NOMO-1 treated with dmso at 0.1 percent for 144 hours (cell line): Measurements from ENCODE around the gene BTBD7.

Experiments
- DNase-seq: peaks from one replicate; lab custom pipeline; 2025; ENCODE audit not compliant: unreplicated experiment; lab: John Stamatoyannopoulos, UW

Gene BTBD7

GRCh38 chr14:93331002-93331727, 1.7 kb downstream of the BTBD7 start:
- DNase-seq = no peak

- DNase-seq = no peak
These were observed 2.2 kb downstream of the BTBD7 start for GRCh38 chr14:93330609-93331000.

DNA sequence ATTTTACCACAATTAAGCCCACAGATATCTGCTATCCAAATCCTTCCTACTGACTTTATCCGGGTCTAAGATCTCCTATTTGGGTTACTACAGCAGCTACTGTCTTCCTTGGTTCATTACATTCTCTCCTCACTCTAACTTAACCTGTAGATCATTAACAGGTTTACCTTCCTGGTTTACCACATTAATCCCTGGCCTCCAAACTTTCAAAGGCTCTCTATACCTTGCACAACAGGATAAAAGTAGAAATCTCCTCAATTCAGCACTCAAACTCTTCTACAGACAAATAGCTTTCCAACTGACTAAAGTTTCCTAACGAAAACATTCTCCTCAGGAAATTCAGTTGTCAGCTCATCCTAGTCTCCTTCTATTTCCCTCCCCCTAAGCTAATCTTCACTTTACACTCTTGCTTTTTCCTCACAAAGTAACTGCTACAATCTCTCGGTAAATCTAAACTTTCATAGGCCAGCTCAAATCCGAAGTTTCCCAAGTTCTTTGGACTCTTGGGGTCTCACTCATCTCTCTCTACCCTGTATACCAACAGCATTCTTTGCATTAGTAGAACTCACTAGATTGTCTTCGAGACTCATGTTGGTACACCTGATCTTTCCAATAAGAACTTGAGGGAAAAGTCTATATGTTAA, 2.7 kb downstream of the BTBD7 start:
- DNase-seq = no peak

DNA sequence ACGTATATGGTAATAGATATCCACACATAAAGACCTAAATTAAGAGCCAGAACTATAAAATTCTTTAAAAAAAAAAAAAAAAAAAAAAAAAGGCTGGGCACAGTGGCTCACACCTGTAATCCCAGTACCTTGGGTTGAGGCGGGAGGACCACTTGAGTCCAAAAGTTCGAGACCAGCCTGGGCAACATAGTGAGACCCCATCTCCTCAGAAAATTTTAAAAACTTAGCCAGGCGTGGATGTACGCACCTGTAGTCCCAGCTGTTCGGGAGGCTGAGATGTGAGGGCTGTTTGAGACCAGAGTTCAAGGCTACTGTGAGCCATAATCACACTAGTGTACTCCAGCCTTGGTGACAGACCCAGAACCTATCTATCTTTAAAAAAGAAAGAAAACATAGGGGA, 4.3 kb downstream of the BTBD7 start:
- DNase-seq = no peak

GRCh38 chr14:93326196-93326595, 6.6 kb downstream of the BTBD7 start:
- DNase-seq = no peak

DNA sequence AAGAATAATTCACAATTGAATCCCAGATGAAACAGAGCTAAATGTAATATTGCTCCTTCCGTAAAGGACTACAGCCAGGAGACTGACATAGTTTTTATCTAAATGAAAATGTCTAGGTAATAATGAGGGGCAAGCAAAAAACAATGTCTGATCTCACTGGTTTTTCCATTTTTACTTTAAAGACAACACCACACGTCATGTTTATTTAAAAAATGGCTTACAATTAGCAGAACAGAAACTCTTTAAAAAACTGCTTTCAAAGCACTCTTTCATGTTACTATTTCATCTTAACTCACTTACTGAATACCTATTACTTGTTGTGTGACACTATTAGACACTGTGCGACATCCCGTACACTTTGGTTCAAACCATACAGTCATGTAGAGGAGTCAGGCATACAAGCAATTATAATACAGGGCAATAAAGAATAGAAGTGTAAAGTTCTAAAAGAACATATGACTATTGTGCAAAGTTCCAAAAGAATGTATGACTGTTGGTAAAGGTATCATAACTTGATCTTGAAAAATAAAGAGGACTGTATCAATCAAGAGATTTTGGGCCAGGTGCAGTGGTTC, 9.1 kb downstream of the BTBD7 start:
- no peak for DNase-seq

DNA sequence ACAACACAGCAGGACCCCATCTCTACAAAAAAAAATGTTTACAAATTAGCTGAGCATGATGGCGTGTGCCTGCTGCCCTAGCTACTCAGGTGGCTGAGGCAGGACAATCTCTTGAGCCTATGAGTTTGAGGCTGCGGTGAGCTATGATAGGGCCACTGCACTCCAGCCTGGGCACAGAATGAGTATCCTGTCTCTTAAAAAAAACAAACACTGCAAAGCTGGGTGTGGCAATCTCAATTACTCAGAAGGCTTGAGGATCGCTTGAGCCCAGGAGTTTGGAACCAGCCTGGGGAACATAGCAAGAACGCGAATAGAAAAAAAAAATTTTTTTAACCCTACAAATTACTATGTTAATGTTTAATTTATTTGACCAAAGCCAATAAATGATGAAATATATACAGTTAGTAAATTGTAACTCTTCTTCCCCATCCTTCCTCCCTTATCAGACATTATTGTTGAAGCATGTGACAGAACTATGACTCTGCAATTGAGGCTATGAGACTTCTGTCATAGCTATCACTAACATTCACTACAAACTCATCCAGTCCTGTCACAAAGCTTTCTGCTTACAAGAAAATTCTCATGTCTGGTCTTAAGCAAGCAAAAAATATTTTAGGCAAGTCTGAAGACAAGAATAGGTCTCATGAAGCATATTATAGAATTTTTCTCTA, 9.8 kb downstream of the BTBD7 start:
- no peak for DNase-seq

DNA sequence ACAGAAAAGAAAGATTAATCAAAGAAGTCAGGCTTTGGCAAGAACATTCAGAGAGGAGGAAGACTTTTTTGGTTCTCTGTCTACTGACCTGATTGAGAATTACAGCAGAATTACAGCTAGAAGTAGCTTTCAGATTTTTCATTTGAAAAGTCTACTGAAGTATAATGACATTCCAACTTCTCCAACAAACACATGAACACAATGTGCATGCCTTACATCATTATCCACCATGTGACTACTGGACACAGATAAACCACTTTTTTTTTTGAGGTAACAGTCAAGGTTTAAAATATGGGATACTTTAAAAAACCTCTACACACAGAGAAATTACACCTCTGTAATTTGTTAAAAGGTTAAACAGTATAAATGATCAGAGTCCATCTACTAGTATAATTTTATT, 12.3 kb downstream of the BTBD7 start:
- no peak for DNase-seq

DNA sequence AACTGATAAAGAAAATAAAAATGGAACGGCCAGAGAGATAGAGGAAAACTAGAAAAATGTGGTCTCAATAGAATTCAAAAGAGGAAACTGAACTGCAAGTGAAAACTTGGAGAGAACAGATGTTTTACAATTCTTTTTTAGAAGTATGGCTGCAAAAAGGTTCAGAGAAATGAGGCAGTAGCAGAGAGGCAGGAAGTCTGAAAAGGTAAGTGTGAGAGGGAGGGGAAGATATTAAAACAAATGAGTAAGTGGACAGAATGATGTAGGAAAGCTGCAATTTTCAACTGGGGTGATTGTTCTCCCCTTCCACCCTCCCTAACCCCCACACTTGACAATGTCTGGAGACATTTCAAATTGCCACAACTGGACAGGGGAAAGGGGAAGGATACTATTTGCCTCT, 12.9 kb downstream of the BTBD7 start:
- DNase-seq = no peak

DNA sequence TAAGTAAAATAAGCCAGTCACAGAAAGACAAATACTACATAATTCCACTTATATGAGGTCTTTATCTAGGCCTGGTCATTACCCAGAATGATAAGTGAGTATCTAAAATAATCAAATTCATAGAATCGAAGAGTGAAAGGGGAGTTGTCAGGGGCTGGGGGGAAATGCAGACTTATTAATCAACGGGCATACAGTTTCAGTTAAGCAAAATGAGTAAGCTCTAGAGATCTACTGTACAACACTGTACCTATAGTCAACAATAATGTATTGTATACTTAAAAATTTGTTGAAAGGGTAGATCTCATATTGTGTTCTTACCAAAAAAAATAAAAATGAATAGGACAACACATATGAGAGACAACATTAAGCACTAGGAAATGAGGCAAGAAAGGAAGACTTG, 13.3 kb downstream of the BTBD7 start:
- no peak for DNase-seq

DNA sequence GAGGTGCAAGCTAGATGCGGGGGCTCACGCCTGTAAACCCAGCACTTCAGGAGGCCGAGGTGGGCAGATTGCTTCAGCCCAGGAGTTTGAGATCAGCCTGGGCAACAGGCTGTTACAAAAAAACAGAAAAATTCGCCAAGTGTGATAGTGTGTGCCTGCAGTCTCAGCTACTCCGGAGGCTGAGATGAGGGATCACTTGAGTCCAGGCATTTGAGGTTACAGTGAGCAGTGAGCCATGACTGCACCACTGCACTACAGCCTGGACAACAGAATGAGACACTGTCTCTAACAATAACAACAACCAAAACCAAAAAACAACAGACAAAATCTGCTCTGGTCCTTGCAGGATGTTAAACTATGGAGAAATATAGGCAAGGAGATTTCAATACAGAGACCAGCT, 13.9 kb downstream of the BTBD7 start:
- no peak for DNase-seq

DNA sequence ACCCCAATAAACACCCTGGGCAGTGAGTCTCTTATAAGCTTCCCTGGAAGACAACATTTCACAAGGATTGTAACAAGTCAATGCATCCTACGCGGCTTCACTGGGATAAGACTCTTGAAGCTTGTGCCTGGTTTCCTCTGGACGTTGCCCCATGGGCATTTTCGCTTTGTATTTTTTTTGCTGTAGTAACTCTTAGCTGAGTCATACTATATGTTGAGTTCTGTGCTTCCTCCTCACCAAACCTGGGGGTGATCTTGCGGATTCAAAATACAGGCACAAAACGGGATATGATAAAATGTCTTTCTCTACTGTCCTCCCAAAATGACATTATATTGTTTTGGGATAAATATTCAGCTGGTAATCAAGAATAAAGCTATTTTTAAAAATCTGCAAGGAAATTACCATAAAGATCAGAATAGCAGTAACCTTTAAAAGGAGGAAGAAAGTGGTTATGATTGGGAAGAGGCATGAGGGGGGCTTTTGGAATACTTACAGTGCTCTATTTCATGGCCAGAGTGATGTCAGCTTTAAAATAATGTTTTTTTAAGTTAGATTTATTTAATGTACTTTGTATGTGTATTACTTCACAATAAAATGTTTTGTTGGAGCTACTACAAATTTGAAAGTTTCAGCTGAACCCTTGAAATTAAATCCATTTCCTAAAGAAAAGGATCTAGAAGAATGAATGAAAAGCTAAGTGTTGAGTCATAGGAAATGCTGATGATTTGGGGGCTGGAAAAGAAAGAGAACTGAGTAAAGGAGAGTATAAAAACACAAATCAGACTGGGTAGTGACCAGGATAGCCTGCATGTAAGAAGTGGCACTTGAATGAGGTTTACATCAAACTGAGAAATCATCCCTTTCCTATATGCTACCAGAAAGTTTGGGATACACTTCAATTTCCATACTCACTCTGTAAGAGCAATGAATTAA, 14.7 kb downstream of the BTBD7 start:
- peak; percentile 50 for DNase-seq

- no peak for DNase-seq
These were observed 15.5 kb downstream of the BTBD7 start for GRCh38 chr14:93317210-93317874.

DNA sequence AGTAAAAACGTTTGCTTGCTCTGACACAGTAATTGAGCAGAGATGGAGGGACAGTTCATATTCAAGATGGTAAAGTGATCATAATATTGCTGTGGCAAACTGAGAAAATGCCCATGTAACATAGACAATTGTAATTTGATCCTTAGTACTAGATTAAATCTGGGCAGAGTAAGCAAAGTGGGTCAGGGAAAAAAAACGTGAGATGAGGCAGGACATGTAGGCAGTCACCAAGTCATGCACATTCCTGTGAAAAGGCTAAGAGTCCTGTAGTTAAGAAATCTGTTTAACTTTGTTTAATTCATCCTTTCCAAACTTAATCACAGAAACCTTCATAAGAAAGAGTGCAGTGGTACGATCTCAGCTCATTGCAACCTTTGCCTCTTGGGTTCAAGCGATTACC, 16.1 kb downstream of the BTBD7 start:
- no peak for DNase-seq

GRCh38 chr14:93315575-93315974, 17.3 kb downstream of the BTBD7 start:
- DNase-seq = no peak

DNA sequence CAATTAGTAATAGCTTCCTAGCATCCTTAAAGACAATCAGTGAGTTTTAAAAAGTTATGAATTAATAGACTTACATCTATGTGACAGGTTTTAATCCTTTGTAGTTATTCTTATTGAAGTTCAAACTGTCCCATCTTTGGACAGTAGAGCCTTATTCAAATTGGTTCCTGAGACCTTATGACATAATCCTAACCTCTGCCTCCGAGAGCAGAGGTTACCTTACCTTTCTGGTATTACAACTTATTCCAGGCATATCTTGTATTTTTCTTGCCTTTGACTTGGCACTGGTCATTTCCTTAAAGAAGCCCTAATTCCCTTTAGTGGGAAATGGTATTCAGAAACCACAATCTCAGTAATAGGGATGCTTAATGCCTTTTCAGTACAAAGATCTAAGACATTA, 21.8 kb downstream of the BTBD7 start:
- no peak for DNase-seq

GRCh38 chr14:93309427-93309966, 23.3 kb downstream of the BTBD7 start:
- no peak for DNase-seq

DNA sequence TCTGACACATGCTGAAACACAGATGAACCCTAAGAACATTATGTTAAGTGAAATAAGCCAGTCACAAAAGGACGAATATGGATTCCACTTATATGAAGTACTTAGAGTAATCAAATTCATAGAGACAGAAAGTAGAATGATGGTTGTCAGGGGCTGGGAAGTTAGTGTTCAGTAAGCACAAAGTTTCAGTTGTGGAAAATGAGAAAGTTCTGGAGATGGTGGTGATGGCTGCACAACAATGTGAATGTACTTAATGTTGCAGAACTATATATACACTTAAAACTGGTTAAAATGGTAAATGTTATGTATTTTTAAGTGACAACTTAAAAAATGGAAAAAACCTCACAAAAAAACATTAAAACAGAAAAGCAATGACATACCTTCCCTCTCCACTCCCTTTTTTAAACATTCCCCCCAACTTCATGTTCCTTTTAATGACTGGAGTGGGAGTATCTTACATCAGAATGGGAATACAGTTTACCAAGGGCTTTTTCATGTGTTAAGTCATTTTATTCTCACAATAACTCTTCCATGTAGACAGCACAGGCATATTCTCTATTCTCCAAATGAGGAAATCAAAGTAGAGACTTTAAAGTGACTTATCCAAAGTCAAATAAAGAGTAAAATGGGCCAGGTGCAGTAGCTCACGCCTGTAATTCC, 24.0 kb downstream of the BTBD7 start:
- no peak for DNase-seq

GRCh38 chr14:93306812-93307211, 26.0 kb downstream of the BTBD7 start:
- no peak for DNase-seq
